ENCODE data around the gene PREB. TPM values are rescaled to one million over a fixed set of nuclear protein-coding genes. Genes with fewer than 3 reads are reported as not detected.

Gene PREB
- total and polyA plus RNA-seq, 2 of the 13 experiments (the other 11 are each of a cell fraction or from before 2014, with no cell fraction given): 112 to 192 TPM

DNA sequence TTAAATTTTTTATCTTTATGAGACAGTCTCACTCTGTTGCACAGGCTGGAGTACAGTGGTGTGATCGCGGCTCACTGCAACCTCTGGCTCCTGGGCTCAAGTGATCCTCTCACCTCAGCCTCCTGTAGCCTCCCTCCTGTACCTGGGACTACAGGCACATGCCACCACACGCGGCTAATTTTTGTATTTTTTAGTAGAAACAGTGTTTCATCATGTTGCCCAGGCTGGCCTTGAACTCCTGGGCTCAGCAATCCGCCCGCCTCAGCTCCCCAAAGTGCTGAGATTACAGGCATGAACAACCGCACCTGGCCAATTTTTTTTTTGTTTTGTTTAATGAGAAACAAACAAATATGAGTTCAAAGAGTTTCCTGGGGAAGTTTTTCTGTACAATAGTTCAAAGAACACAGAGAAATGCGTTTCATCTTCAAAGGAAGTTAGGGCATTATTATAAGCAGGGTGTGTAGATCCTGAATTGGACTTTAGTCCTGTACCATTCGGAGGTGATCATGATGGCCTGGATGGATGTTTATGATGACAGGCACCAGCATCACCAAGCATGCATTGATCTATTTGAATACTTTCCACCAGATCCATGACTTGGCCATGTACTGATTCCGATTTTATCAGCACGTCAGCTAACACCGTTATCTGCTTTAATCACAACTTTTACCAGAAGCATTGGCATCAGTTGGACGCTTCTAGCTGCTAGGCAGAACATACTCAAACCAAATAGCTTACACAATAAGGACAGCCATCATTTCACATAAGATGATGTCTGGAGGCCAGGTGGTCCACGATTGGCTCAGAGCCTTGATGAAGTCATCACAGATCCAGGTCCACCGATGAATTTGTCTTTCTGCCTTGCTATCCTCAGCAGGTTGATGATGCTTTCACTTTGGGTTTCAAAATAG, 43.3 kb upstream of the PREB start (continued):
- TF ChIP-seq, protein P1, sequence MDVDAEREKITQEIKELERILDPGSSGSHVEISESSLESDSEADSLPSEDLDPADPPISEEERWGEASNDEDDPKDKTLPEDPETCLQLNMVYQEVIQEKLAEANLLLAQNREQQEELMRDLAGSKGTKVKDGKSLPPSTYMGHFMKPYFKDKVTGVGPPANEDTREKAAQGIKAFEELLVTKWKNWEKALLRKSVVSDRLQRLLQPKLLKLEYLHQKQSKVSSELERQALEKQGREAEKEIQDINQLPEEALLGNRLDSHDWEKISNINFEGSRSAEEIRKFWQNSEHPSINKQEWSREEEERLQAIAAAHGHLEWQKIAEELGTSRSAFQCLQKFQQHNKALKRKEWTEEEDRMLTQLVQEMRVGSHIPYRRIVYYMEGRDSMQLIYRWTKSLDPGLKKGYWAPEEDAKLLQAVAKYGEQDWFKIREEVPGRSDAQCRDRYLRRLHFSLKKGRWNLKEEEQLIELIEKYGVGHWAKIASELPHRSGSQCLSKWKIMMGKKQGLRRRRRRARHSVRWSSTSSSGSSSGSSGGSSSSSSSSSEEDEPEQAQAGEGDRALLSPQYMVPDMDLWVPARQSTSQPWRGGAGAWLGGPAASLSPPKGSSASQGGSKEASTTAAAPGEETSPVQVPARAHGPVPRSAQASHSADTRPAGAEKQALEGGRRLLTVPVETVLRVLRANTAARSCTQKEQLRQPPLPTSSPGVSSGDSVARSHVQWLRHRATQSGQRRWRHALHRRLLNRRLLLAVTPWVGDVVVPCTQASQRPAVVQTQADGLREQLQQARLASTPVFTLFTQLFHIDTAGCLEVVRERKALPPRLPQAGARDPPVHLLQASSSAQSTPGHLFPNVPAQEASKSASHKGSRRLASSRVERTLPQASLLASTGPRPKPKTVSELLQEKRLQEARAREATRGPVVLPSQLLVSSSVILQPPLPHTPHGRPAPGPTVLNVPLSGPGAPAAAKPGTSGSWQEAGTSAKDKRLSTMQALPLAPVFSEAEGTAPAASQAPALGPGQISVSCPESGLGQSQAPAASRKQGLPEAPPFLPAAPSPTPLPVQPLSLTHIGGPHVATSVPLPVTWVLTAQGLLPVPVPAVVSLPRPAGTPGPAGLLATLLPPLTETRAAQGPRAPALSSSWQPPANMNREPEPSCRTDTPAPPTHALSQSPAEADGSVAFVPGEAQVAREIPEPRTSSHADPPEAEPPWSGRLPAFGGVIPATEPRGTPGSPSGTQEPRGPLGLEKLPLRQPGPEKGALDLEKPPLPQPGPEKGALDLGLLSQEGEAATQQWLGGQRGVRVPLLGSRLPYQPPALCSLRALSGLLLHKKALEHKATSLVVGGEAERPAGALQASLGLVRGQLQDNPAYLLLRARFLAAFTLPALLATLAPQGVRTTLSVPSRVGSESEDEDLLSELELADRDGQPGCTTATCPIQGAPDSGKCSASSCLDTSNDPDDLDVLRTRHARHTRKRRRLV (CRISPR knock-in tag; IDR thresholded peaks at IDR 0.05): no peak
- no peak for TF ChIP-seq ZNF484 (CRISPR knock-in tag; IDR thresholded peaks at IDR 0.05; ENCODE audit: borderline replicate concordance, low read depth)
- TF ChIP-seq SALL1 (CRISPR knock-in tag; IDR thresholded peaks at IDR 0.05): peak; percentile 98
- TF ChIP-seq, protein P2, sequence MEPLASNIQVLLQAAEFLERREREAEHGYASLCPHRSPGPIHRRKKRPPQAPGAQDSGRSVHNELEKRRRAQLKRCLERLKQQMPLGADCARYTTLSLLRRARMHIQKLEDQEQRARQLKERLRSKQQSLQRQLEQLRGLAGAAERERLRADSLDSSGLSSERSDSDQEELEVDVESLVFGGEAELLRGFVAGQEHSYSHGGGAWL (CRISPR knock-in tag; IDR thresholded peaks at IDR 0.05): peak; percentile 57; the same call in 1 of the 2 replicates
- TF ChIP-seq KMT2B (CRISPR knock-in tag; IDR thresholded peaks at IDR 0.05): no peak
- peak; percentile 79; the same call in 1 of the 2 replicates for TF ChIP-seq ZFP41 (CRISPR knock-in tag; IDR thresholded peaks at IDR 0.05; ENCODE audit: borderline replicate concordance)
- TF ChIP-seq GABPB1 (CRISPR knock-in tag; IDR thresholded peaks at IDR 0.05): peak; percentile 64
- TF ChIP-seq IKZF1 (IDR thresholded peaks at IDR 0.05): no peak
- peak; percentile 89; the same call in 1 of the 2 replicates for TF ChIP-seq HOXD1 (CRISPR knock-in tag; IDR thresholded peaks at IDR 0.05)
- peak; percentile 46; the same call in 1 of the 2 replicates for TF ChIP-seq FOSL1 (CRISPR knock-in tag; IDR thresholded peaks at IDR 0.05; ENCODE audit: borderline replicate concordance)
- TF ChIP-seq PHF5A (CRISPR knock-in tag; IDR thresholded peaks at IDR 0.05; ENCODE audit: low read depth, unreplicated experiment): no peak
- TF ChIP-seq, protein P3, sequence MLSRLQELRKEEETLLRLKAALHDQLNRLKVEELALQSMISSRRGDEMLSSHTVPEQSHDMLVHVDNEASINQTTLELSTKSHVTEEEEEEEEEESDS (CRISPR knock-in tag; IDR thresholded peaks at IDR 0.05; ENCODE audit: borderline replicate concordance): no peak
- TF ChIP-seq, protein P4, sequence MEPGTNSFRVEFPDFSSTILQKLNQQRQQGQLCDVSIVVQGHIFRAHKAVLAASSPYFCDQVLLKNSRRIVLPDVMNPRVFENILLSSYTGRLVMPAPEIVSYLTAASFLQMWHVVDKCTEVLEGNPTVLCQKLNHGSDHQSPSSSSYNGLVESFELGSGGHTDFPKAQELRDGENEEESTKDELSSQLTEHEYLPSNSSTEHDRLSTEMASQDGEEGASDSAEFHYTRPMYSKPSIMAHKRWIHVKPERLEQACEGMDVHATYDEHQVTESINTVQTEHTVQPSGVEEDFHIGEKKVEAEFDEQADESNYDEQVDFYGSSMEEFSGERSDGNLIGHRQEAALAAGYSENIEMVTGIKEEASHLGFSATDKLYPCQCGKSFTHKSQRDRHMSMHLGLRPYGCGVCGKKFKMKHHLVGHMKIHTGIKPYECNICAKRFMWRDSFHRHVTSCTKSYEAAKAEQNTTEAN (CRISPR knock-in tag; conservative IDR thresholded peaks at IDR 0.05): peak; percentile 87; the same call in 1 of the 2 replicates
- TF ChIP-seq, protein P5, sequence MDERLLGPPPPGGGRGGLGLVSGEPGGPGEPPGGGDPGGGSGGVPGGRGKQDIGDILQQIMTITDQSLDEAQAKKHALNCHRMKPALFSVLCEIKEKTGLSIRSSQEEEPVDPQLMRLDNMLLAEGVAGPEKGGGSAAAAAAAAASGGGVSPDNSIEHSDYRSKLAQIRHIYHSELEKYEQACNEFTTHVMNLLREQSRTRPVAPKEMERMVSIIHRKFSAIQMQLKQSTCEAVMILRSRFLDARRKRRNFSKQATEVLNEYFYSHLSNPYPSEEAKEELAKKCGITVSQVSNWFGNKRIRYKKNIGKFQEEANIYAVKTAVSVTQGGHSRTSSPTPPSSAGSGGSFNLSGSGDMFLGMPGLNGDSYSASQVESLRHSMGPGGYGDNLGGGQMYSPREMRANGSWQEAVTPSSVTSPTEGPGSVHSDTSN (CRISPR knock-in tag; IDR thresholded peaks at IDR 0.05): no peak

Data from HepG2 (cell line).